Mammary epithelial cell (primary cell): ENCODE measurements around the gene AKAP17A.

ENCODE experiments used
- CTCF ChIP-seq, 2 donors: IDR thresholded peaks in 1 of 2; conservative IDR thresholded peaks in 1 of 2; 2 replicates each; pipeline ENCODE4 v1.5.1; 2011 to 2012; ENCODE audit warnings: inconsistent platforms in 2 of 2, low read length in 2 of 2, mild to moderate bottlenecking in 2 of 2, control low read depth in 1 of 2, low read depth in 1 of 2; ENCODE audit not compliant: insufficient read depth in 1 of 2; ENCODE audit errors: extremely low read depth in 1 of 2
- EZH2 ChIP-seq: IDR thresholded peaks from 2 replicates; pipeline ENCODE4 v1.6.1; 2012; ENCODE audit warnings: low read length, inconsistent platforms, borderline replicate concordance

- no peak for TF ChIP-seq CTCF (conservative IDR thresholded peaks at IDR 0.05 in 1 of 2, IDR thresholded peaks at IDR 0.05 in 1 of 2; ENCODE audit: extremely low read depth in 1 of 2, insufficient read depth in 1 of 2, low read depth in 1 of 2, low read length in 2 of 2)
- TF ChIP-seq EZH2, result no peak
These were observed 4.3 kb downstream of the AKAP17A start for GRCh38 chrX:1595711-1596060.
